HL-60 (cell line): ENCODE data around the gene SENP5.

ENCODE experiments used
- CTCF ChIP-seq: IDR thresholded peaks from one replicate; pipeline ENCODE4 v1.5.1; 2011; ENCODE audit warnings: low read length, control low read depth, inconsistent platforms; ENCODE audit not compliant: insufficient read depth
- GABPA ChIP-seq: IDR thresholded peaks from 2 replicates; pipeline ENCODE4 v1.6.1; 2012; ENCODE audit warnings: low read depth
- REST ChIP-seq: IDR thresholded peaks from 2 replicates; pipeline ENCODE4 v1.6.1; 2012; ENCODE audit warnings: low read depth; ENCODE audit not compliant: insufficient replicate concordance

- TF ChIP-seq CTCF (no peak), GABPA (no peak), REST (no peak)
Measured at GRCh38 chr3:196970547-196971093, 102.9 kb downstream of the SENP5 start.
